Loucy (cell line): ENCODE measurements around the gene STOX1.

Experiments
- CTCF ChIP-seq: fragments of 200-600 bp; sonication (generic); conservative IDR thresholded peaks from 2 replicates; pipeline ENCODE4 v1.5.1; 2014; ENCODE audit warnings: mild to moderate bottlenecking, antibody characterized with exemption, low read length
- EZH2phosphoT487 ChIP-seq: fragments of 200-600 bp; IDR thresholded peaks from 2 replicates; pipeline ENCODE4 v1.6.1; 2018; ENCODE audit warnings: antibody characterized with exemption, mild to moderate bottlenecking, moderate library complexity, borderline replicate concordance

GRCh38 chr10:68880181-68880580 is 52.9 kb downstream of the STOX1 start:
- TF ChIP-seq CTCF: no peak
- no peak for TF ChIP-seq EZH2phosphoT487
